ENCODE results near the gene SRL.

- TF ChIP-seq POLR2A (IDR thresholded peaks at IDR 0.05) (no peak), CTCF (IDR thresholded peaks at IDR 0.05) (no peak)
Observed at GRCh38 chr16:4245077-4245791, 3.4 kb upstream of the SRL start.
